ENCODE measurements around the gene BTBD3.

BTBD3 gene

DNA sequence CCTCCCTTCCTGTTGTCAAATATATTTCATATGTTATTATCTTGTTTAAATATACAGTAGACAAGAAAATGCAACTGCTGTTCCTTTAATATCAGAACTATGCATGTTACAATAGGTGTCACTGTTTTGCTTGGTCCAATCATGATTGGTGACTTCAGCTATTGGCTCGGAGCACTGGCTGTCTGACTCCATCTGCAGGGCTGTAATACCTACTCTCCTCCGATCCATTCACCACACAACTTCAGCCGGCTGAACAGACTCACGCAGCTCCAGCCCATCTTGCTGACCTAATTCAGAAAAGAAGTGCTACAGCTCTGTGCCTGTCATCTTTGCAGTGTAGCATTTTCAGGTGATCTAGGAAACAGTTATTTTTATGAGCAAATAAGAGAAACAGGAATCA lies at the start of gene BTBD3:
Gene BTBD3 (plus strand): TSS at position 231 of the 400 bp plus-strand sequence. CDS start 383 bp downstream, outside the sequence.
- DNase-seq (ENCODE audit: low read depth in 3 of 3, low spot score in 1 of 3): no peak

DNA sequence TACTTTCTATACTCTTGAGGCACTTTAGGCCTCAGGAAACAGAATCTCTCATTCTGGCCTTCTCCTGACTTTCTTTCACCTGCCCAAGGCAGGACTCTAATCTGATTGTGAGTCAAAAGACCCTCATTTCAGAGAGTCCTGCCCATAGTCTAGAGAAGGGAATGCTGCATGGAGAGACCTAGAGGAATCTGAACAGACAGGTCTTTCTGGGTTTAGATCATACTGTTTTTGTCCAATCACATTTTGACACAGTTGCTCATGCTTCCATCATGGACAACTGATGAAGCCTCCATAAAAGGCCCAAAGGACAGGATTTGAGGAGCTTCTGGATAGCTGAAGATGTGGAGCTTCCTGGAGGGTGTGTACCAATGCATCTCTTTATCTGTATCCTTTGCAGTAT lies 48.1 kb upstream of the BTBD3 start:
- no peak for DNase-seq (ENCODE audit: low read depth in 3 of 3, low spot score in 1 of 3)

DNA sequence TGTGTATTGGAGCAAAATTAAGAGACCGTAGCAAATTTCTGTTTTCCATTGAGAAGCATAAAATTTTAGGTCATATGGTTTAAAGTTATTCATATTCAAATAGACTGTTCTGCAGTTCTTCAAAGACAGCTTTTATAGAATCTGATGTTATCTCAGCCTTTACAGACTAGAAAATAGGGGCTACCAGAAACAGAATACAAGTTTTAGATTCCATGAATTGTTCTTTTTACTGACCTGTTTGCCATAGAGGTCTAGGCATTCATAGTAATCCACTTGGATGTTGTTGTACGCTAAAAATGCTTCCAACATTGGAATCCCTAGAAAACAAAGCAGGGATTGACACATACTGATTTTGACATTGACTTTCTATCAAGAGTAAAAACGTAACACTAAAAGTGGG lies 47.3 kb upstream of the BTBD3 start:
- no peak for DNase-seq (ENCODE audit: low read depth in 3 of 3, low spot score in 1 of 3)

GRCh38 chr20:11876555-11876954 lies 41.1 kb upstream of the BTBD3 start:
- no peak for DNase-seq (ENCODE audit: low read depth in 3 of 3, low spot score in 1 of 3)

DNA sequence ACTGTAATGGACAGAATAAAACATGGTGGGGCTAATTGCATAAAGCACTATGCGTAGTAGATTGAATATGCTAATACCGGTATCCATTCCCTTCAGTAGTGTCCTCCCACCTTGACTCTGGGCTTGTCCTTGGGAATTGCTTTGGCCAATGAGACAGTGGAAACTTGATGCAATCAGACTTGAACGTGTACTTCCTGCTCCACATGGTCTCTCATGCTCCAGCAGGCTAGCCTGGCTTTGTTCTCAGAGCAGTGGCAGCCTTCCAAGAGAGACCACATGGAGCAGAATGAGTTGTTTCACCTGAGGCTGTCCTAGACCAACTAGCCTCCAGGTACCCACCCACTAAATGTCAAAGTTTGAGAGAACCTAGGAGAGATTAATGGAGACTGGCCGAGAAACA lies 37.0 kb upstream of the BTBD3 start:
- DNase-seq (ENCODE audit: low read depth in 3 of 3, low spot score in 1 of 3): no peak

DNA sequence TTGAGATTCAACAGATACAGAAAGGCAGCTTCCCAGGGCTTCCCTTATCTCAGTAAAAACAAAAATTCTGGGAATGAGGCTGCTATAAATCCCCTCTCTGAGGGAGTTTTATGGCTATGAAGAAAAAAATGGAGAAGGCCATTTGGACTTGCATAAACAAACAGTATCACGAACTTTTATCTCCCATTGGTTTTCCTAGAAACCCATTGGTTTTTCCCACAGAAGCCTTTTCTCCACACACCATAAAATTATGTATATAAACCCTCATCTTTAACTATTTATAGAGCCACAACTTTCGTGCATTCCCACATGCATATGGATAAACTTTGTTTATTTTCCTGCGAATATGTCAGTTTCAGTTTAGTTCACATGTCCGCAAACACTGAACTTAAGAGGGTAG lies 36.2 kb upstream of the BTBD3 start:
- no peak for DNase-seq (ENCODE audit: low read depth in 3 of 3, low spot score in 1 of 3)

GRCh38 chr20:11882651-11883050 lies 35.0 kb upstream of the BTBD3 start:
- no peak for DNase-seq (ENCODE audit: low read depth in 3 of 3, low spot score in 1 of 3)

DNA sequence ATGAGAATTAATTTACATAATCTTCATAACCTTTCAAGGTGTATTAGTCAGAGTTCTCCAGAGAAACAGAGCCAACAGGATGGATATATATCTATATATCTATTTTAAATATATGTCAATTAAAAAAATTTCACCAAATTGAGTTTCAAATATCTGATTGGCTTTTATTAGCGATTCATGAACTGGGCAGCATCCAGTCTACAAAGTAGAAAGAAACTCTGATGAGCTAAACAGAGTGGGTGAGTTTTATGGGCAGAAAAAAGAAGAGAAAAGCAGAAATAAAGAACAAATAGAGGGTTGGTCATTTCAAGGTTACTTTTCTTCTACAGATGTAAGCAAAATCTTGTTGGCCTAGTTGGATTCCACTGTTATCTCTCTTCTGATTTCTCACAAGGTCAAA lies 29.0 kb upstream of the BTBD3 start:
- DNase-seq (ENCODE audit: low read depth in 3 of 3, low spot score in 1 of 3): no peak

DNA sequence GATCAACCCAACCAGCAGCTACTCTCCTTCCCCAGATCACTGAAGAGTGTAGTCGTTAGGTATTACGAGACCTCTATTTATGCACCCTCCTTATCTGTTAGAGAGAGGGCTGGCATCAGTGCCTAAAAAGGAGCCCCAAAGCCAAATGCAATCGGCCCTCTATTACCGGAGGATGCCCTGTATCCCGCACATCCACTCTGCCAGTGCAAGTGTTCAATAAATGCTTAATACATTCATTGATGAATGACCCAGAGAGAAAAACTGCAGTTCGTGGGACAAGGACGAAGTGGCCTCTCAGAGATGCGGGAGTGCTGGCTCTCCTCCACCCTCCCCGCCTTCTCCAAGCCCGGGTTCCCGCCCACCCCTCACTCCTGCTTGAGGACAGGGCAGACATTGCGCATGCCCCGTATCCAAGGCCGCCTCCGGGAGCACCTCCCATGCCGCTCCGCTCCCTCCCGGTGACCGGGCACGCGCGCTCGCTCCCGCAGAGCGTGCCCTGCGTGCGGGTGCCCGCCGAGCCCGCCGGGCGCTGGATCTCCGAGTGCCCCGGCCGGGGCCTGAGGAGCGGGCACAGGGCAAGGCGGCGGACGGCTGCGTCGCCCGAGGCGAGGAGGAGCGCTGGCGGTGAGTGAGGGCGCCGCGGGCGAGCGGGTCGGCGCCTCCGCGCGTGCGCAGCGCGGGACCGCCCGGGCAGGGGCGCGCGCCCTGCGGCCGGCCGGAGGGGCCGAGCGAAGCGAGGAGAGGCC lies 27.2 kb upstream of the BTBD3 start:
- DNase-seq (ENCODE audit: low read depth in 3 of 3, low spot score in 1 of 3): peak in 1 of 3 donors; percentile 41

GRCh38 chr20:11891077-11891775 lies 26.5 kb upstream of the BTBD3 start:
- DNase-seq (ENCODE audit: low read depth in 3 of 3, low spot score in 1 of 3): peak in 1 of 3 donors; percentile 2

DNA sequence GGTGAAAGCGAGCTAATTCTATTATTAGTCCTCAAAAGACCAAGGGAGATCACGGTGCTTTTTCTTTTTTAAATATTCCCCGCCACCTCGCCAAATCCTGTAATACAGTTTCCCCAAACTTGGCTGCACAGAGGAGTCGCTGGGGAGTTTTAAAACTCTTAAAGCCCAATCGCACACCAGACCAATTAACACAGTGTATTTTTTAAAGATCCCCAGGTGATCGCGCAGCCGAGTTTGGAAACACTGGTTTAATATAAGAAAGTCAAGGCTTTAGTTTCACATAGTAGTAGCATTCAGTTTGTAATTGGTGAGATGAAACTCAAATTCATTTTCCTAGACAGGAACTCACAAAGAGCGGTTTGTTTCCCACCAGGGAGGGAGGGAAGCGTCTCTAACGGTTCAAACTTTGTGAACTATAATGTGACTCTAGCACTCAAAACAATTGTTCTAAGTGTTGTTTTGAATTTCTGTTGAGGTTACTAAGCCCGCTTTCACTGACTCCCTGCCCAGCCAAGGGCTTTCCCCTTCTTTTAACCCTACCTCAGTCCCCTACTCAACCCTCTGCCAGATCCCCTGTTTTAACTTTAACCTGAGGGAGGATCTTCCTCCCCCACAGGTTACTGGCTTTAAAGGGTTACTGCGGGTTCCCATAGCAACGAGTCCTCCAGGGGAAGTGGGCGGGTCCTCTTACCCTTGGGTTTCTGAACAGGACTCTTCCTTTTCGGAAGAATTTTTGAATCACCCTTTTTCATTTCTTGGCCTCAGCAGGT lies 25.7 kb upstream of the BTBD3 start:
- DNase-seq (ENCODE audit: low read depth in 3 of 3, low spot score in 1 of 3): peak in 1 of 3 donors; percentile 10

- no peak for DNase-seq (ENCODE audit: low read depth in 3 of 3, low spot score in 1 of 3)
Observed at GRCh38 chr20:11894062-11894461, 23.6 kb upstream of the BTBD3 start.

GRCh38 chr20:11895861-11896387 lies 21.8 kb upstream of the BTBD3 start:
- DNase-seq (ENCODE audit: low read depth in 3 of 3, low spot score in 1 of 3): no peak

DNA sequence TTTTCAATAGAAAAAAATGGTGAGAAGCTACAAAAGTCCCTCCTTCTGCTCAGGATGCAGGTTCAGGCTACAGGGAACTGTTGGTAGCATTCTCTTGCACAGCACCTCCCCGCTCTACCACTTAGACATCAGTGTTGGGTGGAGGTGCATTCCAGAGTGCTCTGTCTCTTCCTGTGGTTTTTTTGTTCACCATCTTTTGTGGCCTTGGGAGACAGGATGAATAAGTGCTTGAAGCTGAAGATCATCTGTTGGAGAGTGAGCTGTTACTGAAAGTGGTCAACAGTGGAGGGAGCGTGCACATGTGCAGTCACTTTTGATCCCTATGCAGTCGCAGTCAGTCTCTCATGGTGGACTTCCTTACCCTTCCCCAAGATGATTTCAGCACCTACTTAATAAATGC lies 16.6 kb upstream of the BTBD3 start:
- no peak for DNase-seq (ENCODE audit: low read depth in 3 of 3, low spot score in 1 of 3)

DNA sequence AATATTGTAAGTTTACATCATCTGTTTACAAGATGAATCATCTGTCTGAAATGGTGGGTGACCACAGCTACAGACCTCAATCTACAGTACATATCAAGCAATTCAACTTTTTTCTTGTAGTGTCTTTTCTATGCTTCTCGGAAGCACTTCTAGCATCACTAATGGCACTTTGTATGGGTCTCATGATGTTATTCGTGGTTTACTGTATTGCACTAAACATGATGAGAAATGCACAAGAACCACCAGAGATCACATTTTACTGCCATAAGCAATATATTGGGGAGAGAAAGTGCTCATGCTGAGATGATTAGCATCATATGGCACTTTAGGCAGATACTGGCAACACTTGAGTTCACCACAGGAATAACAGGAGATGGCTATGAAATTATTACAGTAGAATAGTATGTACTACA lies 15.4 kb upstream of the BTBD3 start:
- no peak for DNase-seq (ENCODE audit: low read depth in 3 of 3, low spot score in 1 of 3)

DNA sequence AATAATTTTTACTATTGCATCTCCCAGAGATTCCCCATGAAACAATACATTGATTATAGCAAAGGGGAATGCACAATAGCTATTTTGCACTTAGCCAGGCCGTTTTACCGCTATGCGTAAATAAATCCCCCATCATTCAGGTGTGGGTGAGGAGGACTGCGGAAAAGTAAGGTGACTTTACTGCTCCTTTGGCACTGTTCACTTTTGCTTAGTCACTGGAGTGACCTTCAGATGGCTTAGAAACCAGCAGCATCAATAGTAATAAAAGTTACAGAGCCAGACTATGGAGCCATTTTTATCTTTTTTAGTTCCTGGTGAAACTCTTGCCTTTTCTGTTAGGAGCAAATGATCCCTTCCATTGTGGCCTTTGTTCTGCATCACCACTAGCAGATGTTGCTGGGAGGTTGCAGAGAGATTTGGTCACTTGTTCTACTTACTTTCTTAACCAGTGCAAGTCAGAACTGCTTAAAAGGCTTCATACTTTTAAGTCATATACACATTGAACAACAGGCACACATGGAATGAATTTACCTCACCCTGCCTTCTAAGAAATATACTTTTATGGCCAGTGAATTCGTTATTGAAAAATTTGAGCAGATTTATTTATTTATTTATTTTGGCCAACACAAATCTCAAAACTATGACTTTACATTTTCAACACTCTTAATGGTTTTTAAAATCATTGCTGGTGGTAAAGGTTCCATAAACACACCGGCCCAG lies 12.1 kb upstream of the BTBD3 start:
- no peak for DNase-seq (ENCODE audit: low read depth in 3 of 3, low spot score in 1 of 3)

- no peak for DNase-seq (ENCODE audit: low read depth in 3 of 3, low spot score in 1 of 3)
Observed at GRCh38 chr20:11906626-11907480, 10.8 kb upstream of the BTBD3 start.

DNA sequence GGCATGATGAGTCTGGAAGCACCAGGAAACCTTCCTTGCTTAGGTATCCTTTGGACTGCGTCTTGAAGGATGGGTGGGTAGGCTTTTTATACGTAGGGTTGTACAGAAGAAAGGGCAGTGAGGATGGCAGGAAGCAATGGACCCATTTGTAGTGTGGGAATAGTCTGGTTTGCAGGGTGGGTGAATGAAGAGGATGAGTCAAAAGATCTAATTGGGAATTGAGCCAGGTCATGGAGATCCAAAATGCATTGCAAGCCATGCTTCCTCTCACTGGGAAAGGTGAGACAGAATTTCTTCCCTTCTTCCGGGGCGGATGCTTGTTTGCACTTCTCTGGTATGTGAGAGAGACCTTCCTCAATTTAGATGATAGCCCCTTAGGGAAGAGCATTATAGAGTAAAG lies 10.1 kb upstream of the BTBD3 start:
- no peak for DNase-seq (ENCODE audit: low read depth in 3 of 3, low spot score in 1 of 3)

- DNase-seq (ENCODE audit: low read depth in 3 of 3, low spot score in 1 of 3): no peak
Observed at GRCh38 chr20:11912013-11912658, 5.6 kb upstream of the BTBD3 start.
